SK-N-DZ (cell line): ENCODE results near the gene CASP10. TPM values are rescaled to one million over a fixed set of nuclear protein-coding genes. Genes with fewer than 3 reads are reported as not detected.
A peak's percentile ranks its signal among the peaks of the same experiment; 100 is the strongest.
"Not testable (repeated sequence)": the region's sequence is repeated elsewhere in the genome, so short reads cannot be mapped to it uniquely, and the experiment has no call there.

ENCODE experiments used
- DNase-seq: peaks from one replicate; pipeline ENCODE4 v3.0.0-alpha.2; 2015; ENCODE audit warnings: low spot score
- polyA plus RNA-seq, 2 experiments: library from polyadenylated mRNA; depleted of rRNA; stranded (reverse); fragments of >200 nt; gene quantifications; 2 replicates each; pipeline ENCODE4 v1.2.3, GENCODE V29; 2014

CASP10 gene
- polyA plus RNA-seq (2014; cell fraction: cytosol; rRNA removed) = not detected in 2 replicates
- not detected in 2 replicates for polyA plus RNA-seq (2014; cell fraction: nucleus; rRNA removed)

DNA sequence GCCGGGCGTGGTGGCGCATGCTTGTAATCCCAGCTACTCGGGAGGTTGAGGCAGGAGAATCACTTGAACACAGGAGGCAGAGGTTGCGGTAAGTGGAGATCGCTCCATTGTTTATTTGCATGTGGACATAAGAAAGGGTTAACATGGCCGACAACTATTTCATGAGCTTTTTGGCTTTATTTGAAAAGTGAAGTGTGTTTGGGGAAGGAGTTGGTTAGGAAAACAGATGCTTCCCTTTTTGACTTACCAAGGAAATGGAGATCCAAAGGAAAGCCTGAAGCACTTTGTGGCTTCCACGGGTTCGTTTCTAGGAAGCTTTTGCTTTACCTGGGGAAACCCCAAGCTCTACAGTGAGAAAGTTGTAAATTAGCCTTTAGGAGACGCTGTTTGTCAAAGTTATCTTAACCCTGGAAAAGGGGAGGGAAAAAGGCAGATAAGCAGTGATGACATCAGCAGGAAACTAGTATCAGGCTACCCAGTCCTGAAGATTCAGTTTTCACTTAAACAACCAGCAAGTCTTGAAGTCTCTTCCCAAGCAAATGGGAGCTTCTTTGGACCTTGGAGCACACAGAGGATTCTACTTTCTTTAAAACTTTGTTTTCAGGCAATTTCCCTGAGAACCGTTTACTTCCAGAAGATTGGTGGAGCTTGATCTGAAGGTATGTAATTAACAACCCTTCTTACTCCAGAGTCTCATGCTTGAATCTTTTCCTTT lies at the start of gene CASP10:
Gene CASP10, plus strand, starts transcription at position 492 of the 715 bp plus-strand sequence. CDS start 2,637 bp downstream, outside the sequence.
- no peak for DNase-seq

DNA sequence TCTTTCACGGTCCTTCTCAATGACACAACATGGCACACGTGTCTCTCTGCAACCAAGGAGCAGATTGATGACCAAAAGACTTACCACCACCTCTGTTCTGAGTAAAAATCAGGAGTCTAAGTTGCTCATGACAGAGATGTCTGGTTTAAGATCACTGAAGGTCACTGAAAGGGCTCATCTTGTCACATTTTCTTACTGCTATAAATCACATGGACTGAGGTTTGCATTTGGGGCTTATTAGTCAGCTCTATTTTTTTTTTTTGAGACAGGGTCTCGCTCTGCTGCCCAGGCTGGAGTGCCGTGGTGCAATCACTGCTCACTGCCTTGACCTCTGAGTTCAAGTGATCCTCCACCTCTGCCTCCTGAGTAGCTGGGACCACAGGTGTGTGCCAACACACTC lies 47.6 kb upstream of the CASP10 start:
- DNase-seq = no peak

- no peak for DNase-seq
These were observed 46.0 kb upstream of the CASP10 start for GRCh38 chr2:201136889-201137321.

- no peak for DNase-seq
These were observed 45.2 kb upstream of the CASP10 start for GRCh38 chr2:201137505-201138400.

- DNase-seq = no peak
These were observed 44.5 kb upstream of the CASP10 start for GRCh38 chr2:201138401-201138970.

DNA sequence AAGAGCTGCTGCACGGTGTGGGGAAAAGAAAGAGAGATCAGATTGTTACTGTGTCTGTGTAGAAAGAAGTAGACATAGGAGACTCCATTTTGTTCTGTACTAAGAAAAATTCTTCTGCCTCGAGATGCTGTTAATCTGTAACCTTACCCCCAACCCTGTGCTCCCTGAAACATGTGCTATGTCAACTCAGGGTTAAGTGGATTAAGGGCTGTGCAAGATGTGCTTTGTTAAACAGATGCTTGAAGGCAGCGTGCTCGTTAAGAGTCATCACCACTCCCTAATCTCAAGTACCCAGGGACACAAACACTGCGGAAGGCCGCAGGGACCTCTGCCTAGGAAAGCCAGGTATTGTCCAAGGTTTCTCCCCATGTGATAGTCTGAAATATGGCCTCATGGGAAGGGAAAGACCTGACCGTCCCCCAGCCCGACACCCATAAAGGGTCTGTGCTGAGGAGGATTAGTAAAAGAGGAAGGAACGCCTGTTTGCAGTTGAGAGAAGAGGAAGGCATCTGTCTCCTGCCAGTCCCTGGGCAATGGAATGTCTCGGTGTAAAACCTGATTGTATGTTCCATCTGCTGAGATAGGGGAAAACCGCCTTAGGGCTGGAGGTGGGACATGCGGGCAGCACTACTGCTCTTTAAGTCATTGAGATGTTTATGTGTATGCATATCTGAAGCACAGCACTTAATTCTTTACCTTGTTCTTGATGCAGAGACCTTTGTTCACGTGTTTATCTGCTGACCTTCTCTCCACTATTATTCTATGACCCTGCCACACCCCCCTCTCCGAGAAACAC lies 43.8 kb upstream of the CASP10 start:
- DNase-seq = not testable (repeated sequence)

DNA sequence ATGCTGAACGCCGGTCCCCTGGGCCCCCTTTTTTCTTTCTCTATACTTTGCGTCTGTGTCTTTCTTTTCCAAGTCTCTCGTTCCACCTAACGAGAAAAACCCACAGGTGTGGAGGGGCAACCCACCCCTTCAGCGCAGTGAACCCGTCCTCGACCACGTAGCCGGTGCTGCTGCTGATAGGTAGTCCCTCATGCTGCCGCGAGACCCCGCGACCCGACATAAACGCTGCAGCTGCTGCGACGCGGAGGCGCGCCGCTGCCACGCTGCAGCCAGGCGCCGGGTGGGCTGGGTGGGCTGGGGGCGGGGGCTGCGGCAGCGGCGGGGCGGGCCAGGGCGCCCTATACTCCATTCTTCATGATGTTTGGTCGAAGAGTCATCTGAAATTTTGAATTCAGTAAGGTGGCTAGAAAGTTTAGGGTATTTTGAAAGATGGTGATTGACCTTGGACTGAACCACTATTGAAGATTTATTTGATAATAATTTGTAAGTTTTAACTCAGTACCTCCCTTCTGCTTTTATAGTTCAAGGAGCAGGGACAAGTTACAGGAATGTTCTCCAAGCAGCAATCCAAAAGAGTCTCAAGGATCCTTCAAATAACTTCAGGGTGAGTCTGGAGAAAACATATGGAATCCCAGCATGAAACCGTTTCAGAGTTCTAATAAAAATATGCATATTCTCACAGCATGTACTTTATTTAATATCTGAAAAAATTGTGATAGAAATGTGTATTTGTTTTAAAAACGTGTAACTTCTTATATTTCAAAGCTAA lies 42.9 kb upstream of the CASP10 start:
- peak; percentile 23 for DNase-seq

GRCh38 chr2:201144101-201145051 lies 38.6 kb upstream of the CASP10 start:
- no peak for DNase-seq

DNA sequence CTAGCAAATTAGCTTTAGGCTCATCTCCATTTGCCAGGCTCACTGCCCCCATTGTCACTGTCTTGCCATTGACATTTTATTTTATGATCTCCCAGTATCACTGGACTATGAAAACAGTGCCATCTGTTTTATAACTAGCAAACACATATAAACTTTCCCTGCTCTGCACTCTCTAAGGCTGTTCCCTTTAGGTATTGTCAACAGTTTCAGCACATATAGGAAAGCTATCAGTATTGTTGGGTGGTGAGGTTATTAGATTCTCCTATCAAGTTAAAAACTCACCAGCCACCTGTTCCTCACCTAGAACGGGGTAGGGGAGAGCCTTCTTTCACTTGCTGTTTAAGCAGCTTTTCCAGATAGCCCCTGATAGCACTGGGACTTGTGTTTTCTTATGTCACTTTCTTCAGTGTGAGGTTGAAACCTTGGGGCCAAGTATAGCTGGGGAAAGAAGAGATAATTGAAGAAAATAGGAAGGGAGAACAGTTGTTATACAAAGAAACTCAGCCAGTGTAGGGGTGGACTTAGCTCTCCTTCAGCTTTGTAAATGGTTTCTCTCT lies 34.4 kb upstream of the CASP10 start:
- DNase-seq = no peak

GRCh38 chr2:201149064-201149820 lies 33.7 kb upstream of the CASP10 start:
- no peak for DNase-seq

DNA sequence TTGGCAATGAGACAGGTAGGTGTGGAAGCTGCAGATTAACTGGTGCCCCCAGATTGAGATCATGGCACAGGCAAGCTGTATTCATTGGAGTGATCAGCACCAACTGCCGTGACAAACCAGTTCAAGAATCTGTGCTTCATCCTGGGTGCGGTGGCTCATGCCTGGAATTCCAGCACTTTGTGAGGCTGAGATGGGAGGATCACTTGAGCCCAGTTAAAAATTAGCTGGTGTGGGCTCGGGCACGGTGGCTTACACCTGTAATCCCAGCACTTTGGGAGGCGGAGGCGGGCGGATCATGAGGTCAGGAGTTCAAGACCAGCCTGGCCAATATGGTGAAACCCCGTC lies 33.1 kb upstream of the CASP10 start:
- DNase-seq = not testable (repeated sequence)

DNA sequence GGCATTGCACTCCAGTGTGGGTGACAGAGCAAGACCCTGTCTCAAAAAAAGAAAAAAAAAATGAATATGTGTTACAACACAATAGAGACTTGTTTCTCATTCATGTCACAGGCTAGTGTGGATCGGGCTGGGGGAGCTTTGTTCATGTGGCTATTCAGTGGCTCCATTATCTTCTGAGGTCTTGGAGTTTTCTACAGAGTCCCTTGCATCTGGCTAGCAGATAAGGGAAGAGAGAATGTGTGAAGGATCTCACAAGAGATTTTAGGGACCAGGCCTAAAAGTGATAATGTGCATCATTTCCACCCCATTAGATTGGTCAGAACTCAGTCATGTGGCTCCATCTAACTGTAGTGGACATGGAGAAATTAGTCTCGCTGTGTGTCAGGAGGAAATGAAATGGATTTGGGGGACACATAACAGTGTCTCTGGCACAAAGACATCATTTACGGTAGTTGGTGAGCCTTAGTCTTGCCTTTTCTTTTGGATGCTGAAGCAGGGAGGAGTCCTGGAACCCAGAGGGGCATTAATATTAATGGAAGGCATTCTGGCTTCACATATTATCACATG lies 32.4 kb upstream of the CASP10 start:
- DNase-seq = no peak

DNA sequence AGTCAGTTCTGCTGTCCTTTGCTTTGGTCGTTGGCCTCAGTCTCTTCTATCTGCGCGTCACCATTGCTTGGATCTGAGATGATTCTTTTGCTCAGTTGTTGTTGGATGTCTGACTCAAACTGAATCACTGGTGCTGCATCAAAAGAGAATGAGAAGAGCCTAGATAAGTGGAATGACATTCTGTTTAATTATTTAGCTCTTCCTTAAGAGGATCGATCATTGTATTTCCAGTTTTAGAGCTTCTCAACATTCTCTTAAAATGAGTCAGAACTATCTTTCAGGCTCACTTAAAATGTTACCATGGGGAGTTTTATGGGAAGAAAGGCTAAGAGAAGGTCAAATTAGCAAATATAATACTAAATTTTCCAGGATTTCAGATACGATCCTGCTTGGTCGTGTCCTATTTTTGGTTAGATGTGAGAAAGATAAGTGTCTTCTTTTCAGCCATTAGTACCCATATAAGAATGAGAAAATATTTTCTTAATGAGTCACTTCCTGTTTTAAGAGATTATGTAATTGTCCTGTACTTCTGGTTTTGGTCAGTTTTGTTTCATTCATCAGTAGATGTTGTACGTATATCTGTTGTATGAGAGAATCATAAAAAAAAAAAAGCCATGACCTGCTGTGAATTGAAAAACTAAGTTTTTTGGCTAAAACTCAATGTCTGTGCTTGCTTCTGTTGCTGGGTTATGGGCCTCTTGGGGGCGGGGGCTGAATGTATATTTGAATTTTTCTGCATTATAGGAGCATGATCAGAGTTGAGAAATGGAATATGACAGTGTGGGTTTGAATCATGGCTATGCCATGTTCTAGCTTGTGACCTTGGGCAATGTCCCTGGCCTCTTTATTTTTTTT lies 31.6 kb upstream of the CASP10 start:
- no peak for DNase-seq

GRCh38 chr2:201152517-201152916 lies 30.4 kb upstream of the CASP10 start:
- no peak for DNase-seq

GRCh38 chr2:201152999-201153815 lies 29.7 kb upstream of the CASP10 start:
- no peak for DNase-seq
